Frontal cortex (tissue), 4 donors: ENCODE measurements around the gene SAP30. TPM values are rescaled to one million over a fixed set of nuclear protein-coding genes. Genes with fewer than 3 reads are reported as not detected.

ENCODE experiments used
- DNase-seq, 2 donors: peaks; one replicate each; pipeline ENCODE4 v3.0.0; 2012; ENCODE audit warnings: low spot score in 2 of 2
- FAIRE-seq: peaks from 2 replicates; lab custom pipeline; 2012; peaks lifted over from hg19 to GRCh38; lab: Jason Lieb, UNC
- total RNA-seq: library from RNA; depleted of rRNA; stranded (reverse); fragments of >200 nt; gene quantifications from one replicate; pipeline ENCODE4 v1.2.3, GENCODE V29; 2014
- donor health status: control.
- donor health status: control.
- donor health status: control.

The SAP30 gene
- total RNA-seq, 1 donor from 2014 or later, result 20.4 TPM

DNA sequence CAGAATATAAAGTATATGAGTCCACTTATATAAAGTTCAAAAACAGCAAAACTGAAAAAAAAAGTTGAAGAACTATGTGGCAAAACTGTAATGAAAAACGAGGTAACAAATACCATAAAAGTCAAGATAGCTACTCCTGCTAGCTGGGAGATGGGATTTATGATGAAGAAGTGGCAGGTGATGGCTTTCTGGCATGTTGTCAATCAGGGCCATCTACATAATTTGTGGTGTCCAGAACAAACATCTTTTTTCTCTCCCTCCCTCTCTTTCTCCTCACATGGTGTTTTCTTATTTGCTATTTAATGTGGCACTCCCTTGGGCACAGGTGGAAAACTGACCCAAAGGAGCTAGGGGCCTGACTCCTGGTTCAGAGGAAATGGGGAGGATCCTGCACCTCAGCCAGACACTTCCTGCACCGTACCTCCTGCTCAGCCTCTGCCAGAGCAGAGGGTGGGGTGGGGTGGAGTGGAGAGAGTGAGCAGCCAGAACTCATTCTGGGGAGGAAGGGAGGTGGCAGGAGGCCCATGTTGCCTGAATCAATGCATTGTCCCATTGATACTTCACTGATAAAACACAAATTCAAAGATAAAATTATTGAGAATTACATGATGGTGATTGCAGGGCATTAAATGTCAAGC is 5.3 kb upstream of the SAP30 start:
- DNase-seq (no peak), FAIRE-seq (no peak)

DNA sequence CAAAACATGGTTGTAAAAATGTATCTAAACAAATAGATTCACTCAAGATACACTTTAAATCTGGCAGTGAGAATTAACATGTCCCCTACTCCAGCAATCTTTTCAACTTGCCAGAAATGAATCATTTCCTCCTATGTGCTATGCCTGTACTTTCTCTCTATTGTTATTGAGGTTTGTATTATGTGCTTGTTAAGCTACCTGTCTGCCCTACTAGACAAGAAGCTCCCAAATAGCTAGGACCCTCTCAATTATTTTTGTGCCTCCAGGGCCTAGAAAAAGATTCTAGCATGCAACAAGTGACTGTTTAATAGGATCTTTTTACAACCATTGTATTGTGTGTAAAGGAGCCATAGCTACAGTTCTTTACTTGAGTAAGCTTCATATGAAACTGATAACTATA is 3.5 kb upstream of the SAP30 start:
- DNase-seq, result no peak
- no peak for FAIRE-seq

DNA sequence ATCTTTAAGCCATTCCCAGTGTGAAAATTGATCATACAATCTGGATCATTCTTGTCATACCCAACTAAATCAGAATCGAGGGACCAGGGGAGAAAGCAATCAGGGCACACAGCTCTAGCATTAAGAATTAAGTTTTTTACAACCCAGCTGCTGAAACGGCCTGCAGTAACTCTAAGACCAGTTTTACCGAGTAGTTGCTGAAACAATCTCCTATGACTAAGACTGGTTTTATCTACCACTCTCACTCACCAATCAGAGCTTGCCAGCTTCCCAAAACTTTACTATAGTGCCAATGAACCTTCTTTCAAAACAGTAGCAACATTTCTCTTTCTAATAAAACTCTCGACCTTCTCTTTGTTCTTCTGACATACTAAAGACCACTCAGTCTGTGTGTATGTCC is 2.8 kb upstream of the SAP30 start:
- no peak for FAIRE-seq

GRCh38 chr4:173370130-173370476 is 651 bp upstream of the SAP30 start:
- FAIRE-seq (no peak), DNase-seq (no peak)

More for the DNA sequence above, 2.8 kb upstream of the SAP30 start:
- no peak for DNase-seq

GRCh38 chr4:173371292-173372192 is 788 bp downstream of the SAP30 start:
- FAIRE-seq, result no peak
- DNase-seq, result peak; percentile 41 to 51

GRCh38 chr4:173374588-173374987 is 3.8 kb downstream of the SAP30 start:
- FAIRE-seq (no peak), DNase-seq (no peak)

- DNase-seq (no peak), FAIRE-seq (no peak)
Measured at GRCh38 chr4:173379929-173380328, 9.2 kb downstream of the SAP30 start.

GRCh38 chr4:173380987-173381386 is 10.2 kb downstream of the SAP30 start:
- FAIRE-seq (no peak), DNase-seq (no peak)

- no peak for DNase-seq
- no peak for FAIRE-seq
Measured at GRCh38 chr4:173381610-173382009, 10.9 kb downstream of the SAP30 start.

GRCh38 chr4:173382349-173382748 is 11.6 kb downstream of the SAP30 start:
- FAIRE-seq, result peak; percentile 13

DNA sequence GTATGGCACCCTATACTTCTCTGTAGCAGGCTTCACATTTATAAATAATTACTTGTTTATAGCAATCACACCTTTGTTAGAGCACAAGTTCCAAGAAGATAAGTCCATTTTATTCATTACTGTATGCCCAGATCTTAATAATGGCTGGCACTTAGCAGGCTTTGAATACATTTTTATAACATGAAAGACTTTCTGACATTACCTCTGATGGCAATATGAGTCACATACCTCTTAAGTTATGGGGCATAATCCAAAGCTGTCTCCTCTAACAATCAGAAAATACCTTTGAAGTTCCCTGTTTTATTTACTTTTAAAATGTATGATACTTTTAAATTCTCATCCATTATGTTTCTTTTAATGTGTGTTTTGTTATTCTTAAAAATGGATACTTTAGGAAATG is 16.0 kb downstream of the SAP30 start:
- DNase-seq (no peak), FAIRE-seq (no peak)

More at GRCh38 chr4:173382349-173382748, 11.6 kb downstream of the SAP30 start:
- no peak for DNase-seq

DNA sequence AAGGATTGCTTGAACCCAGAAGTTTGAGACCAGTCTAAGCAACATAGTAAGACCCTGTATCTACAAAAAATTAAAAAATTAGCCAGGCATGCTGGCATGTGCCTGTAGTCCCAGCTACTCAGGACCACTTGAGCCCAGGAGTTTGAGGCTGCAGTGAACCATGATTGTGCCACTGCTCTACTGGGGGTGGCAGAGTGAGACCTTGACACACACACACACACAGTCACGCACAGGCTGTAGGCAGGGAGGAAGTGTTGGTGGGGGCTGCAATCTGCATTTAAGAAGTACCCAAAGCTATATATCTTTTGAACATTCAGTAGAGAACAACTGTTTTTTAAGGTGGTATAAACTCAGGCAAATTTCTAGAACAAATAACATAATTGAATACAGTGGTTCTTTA is 20.9 kb downstream of the SAP30 start:
- DNase-seq (no peak), FAIRE-seq (no peak)

DNA sequence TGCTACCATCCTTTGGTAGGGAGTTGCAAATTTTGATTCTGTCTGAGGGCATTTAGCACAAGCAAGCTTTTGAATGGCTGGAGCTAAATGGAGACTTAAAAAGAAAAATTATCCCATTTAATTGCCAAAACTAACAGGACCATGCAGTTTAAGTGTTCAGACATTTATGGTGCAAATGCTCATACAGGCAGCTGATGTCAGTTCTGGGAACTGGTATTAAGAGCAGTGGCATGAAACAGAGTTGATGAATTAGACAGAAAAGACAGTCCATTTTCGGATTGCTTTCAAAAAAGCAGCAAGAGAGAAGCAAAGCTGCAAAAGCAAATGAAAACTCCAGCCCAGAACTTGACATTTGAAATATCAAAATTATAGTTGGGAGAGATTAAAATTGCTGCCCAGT is 26.9 kb downstream of the SAP30 start:
- no peak for FAIRE-seq
- DNase-seq, result no peak

- no peak for FAIRE-seq
Measured at GRCh38 chr4:173398220-173398619, 27.5 kb downstream of the SAP30 start.

GRCh38 chr4:173398779-173399415 is 28.1 kb downstream of the SAP30 start, which contains the start of gene SCRG1:
Gene SCRG1, minus strand, starts transcription at chr4:173399116. Its CDS starts 7,702 bp downstream, at chr4:173391414.
- DNase-seq (peak in 1 of 2 donors; percentile 11), FAIRE-seq (no peak)

More at GRCh38 chr4:173398220-173398619, 27.5 kb downstream of the SAP30 start:
- no peak for DNase-seq

- FAIRE-seq (no peak), DNase-seq (no peak)
Measured at GRCh38 chr4:173401063-173401462, 30.3 kb downstream of the SAP30 start.

- no peak for FAIRE-seq
- no peak for DNase-seq
Measured at GRCh38 chr4:173403051-173403450, 32.3 kb downstream of the SAP30 start.

DNA sequence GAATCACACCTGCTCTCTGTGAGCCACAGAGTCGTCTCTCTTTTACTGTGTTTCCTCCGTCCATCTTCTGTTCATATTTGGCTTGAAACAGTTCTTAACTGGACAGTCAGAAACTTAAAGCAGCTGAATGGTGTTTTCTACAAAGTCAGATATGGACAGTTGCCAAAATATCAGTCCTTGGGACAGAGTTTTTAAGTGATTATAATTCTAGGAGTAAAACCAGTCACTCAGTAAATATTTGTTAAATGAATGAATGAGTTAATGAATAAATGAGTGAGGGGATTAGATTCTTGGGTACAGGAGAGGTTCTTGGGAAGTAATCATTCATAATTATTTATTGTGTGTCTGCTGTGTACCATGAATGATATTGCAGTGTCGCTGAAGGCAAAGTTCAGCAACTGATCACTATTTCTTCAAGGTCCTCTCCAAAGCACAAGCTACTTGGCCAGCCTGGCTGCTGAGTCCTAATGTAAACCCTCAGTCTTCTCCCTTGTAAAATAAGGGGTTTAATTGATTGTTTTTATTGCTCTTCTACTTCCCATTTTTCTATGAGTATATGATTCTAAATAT is 33.6 kb downstream of the SAP30 start:
- FAIRE-seq, result no peak
- no peak for DNase-seq

DNA sequence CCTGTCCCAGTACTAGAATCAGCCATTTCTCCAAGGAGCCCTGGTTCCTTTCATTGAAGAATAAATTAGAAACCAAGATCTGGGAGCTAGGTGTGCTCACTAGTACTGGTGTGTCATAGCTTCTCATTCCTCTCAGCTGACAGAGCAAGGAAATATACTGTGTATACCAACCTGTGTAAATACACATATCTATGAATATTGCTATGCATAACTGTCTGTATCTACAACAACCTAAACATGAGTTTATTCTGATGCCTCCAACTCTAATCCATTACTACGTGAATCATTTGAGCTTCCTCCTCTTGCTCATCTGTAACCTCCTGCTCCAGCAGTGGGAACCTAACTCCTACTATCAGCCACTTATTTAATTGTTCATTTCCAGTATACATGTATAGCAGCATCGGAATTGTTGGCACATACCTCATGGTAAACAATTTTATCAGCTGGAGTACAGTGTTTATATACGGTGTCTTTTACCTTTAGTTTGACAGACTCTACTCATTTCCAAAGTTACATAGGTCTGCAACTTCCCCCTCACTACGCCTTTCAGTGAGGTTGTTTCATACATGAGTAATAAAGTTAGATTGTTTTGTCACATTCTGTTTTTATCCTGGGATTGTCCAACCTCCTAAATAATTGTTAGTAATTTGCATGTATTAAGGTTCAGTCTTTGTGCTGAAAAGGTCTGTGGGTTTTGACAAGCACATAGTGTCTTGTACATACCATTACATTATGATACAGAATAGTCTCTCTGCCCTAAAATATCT is 35.3 kb downstream of the SAP30 start:
- DNase-seq (no peak), FAIRE-seq (no peak)

GRCh38 chr4:173410079-173410478 is 39.3 kb downstream of the SAP30 start:
- FAIRE-seq (no peak), DNase-seq (peak; percentile 12 to 35)
